ENCODE results near the gene ZSWIM6.

Gene ZSWIM6

DNA sequence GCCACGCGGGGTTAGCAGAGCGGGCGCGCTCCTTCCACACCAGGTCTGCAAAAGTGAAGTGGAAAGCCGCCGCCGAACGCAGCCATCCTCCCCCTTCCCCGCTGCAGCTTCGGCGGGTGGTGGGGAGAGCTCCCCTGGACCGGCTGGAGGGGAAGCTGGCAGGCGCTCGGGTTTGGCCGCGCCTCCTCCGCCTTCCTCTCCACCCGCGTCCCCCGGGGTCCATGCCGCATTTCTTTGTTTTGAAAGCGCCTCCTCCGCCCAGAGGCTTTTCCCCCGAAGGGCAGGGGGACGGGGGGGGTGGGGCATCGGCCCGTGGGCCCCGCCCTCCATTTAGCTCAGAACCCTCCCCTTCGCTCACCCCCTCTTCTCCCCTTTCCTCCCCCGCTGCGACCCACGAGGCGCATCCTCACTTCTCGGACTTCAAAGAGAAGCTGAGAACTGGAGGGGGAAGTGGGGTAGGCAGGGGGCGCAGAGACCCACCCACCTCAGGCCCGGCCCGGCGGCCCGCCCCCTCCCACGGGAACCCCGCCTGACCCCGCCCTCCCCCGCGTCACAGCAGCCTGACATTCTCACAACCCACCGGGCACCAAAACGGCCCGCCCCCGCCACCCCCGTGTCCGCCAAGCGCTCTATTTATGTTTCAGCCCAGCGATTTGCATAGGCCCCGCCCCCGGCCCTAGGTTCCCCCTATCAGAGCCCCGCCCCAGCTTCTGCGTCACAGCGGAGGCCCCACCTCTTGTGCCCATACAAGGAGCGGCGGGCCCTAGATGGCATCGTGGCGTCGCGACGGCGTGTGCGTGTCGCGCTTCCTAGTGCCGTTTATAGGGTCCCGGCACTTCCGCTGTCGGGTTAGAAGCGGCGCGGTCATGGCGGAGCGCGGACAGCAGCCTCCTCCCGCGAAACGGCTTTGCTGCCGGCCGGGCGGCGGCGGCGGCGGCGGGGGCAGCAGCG lies at the start of gene ZSWIM6:
Gene ZSWIM6, plus strand, starts transcription at position 852 of the 951 bp plus-strand sequence. Its CDS starts 15 bp downstream, at position 867.
- peak; percentile 95 for FAIRE-seq
- peak; percentile 94 for DNase-seq (ENCODE audit: insufficient read length, low spot score)

DNA sequence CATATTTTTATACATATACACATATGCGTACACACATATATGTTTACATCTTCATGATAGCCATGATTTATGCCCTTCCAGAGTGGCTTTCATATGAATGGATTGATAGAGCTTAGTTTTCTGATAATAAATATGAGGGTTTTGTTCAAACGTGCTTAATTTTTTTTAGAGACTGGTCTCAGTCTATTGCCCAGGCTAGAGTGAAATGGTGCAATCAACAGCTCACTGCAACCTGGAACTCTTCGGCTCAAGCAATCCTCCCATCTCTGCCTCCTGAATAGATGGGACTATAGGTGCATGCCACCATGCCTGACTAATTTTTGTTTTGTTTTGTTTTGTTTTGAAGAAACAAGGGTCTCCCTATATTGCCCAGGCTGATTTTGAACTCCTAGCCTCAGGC lies 48.6 kb upstream of the ZSWIM6 start:
- DNase-seq (ENCODE audit: insufficient read length, low spot score) (no peak), FAIRE-seq (no peak)

DNA sequence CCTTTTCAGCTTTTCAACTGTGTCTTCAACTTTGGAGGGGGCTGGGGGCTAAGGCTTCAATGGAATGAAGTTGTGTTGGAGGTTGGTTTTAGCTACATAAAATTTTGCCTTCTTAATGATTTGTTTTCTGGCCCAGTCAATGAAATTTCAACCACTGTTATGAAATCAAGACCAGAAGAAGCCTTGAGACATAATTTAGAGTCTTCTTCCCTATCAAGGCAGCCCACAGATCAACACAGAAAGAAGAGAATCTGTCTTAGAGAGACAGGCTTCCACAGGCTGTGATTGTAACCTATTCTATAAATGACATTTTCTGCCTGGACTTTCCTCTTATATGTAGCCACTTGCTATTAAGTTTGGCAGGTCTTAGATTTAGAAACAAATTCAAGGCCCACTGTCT lies 46.5 kb upstream of the ZSWIM6 start:
- FAIRE-seq (no peak), DNase-seq (ENCODE audit: insufficient read length, low spot score) (no peak)

DNA sequence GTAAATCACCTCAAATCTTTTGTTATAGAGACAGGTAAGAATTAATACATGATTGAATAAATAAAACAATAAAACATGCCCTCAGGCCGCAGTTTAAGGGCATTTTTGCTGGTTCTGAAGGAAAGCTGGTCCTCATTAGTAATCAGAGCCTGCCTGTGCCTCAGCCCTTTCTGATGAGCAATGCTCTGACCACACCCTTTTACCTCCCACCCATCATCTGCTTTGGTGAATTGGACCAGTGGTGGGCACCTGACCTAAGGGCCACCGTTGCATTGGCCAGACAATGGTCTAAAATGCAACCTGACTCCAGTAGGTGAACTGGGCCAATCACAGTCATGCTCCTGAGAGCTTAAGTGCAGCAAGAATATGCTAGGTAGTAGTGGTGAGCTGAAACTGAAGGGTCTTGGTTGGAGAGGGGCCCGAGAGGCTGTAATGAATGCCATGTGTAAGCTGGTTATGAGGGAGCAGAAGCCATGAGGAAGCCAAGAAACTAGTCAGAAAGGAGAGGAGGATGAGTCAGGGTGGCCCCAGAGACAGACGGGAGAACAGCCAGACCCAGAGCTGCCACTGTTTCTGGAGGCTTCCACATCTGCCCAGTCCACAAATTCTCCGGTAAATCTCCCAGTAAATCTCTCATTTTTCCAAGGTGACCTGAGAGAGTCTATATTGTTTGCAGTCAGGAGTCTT lies 45.5 kb upstream of the ZSWIM6 start:
- DNase-seq (ENCODE audit: insufficient read length, low spot score) (no peak), FAIRE-seq (no peak)

DNA sequence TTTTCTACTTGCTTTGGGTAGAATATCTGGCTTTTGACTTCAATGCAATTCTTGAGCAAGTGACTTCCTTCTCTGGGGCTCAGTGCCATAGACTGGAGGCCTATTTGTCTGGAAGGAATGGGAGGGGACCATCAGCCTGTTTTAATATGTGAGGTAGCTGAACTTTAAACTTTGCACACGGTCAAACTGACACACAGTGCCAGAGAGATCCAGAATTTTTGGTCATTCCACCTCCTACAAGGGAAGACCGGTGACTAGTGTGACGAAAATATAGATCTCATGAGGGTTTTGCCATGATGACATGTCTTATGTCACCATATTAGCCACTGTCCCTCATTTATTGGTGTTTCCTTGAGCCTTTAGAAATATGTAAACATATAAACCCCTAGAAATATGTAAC lies 44.6 kb upstream of the ZSWIM6 start:
- no peak for FAIRE-seq

DNA sequence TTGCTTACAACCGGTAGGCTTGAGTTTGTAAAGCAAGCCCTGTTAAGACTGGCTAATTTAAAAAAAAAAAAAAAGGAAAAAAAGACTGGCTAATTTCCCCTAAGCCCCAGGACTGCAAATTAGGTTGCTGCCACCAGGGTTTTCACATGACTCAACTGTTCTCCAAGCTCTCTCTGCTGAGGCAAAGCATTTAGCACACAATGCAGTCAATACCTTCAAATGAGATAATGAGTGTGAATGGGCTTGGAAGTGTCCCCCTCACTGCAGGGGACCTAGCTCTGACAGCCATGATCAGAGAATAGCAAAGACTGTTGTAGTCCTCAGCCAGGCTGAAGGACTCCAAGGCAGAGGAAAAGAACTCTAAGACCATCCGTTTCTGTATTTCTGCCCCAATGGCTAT lies 42.8 kb upstream of the ZSWIM6 start:
- DNase-seq (ENCODE audit: insufficient read length, low spot score) (no peak), FAIRE-seq (no peak)

More for the DNA sequence above, 44.6 kb upstream of the ZSWIM6 start:
- no peak for DNase-seq (ENCODE audit: insufficient read length, low spot score)

DNA sequence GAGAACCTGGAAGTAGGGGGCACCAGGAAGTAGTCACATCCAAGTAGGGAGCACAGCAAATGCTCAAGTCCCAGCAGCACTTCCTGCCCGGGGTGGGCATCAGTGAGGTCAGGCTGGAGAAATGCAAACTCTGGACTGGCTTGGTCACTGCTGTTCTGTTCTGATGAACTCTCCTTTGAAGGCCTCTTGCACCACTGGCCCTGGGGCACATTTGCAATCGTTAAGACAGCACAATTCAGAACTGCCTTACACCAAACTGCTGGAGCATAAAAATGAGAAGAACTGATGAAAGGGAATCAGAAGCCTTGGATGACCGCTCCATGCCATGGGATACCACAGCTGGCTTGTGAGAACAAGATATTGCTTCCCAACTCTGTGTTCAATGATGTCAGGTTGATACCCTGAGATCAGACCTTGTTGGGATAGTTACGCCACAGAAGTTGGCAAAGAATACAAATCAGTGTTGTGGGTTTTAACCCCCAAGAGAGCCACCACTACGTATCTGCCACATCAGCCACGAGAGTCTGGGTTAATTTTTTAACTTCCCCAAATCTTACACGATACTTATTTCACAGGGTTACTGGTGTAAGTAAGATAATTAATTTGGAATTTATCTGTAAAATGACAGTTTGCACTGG lies 42.3 kb upstream of the ZSWIM6 start:
- FAIRE-seq (no peak), DNase-seq (ENCODE audit: insufficient read length, low spot score) (no peak)

DNA sequence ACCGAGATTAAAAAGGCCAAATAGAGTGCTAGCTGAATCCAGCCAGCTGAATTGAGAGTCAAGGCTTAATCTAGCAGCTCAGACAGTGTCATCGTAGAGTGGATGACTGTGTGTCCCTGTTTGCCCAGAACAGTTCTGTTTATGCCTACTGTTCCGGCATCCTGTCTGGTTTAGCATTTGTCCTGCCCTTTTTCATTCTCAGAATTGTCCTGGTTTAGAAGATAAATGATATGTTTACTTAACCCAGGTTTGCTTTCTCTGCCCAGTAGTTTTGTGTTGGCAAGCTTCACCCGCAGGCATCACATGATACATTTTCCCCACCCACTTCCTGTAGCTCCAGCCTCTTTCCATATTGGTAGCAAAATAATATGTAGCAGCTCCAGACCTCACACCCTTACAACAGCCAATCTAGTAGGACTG lies 41.3 kb upstream of the ZSWIM6 start:
- FAIRE-seq (no peak), DNase-seq (ENCODE audit: insufficient read length, low spot score) (no peak)

DNA sequence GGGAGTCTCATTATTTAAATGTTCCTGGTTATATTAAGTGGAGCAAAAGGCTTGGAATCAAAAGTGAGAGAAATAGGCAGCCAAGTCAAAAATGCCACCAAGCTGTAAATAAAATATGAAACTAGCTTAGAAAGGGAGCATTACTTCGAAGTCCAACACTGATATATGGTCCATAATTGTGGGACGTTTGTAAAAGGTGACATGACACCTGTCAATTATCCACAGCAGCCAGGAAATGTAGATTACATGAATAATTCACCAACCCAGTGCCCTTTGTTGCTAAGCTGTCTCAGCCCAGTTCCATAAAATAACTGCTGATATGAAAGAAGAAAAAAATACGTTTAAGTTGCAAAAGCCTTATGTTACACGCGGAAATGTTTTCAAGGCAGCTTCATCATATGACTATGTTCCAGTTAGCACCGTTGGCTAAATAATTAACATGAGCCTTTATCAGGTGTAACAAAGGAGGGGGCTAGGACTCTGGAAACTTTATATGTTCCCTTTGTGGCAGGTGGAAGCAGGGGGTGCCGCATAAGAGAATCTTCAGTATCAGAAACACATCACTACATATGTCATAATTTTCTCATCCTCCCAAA lies 39.9 kb upstream of the ZSWIM6 start:
- FAIRE-seq (no peak), DNase-seq (ENCODE audit: insufficient read length, low spot score) (no peak)

DNA sequence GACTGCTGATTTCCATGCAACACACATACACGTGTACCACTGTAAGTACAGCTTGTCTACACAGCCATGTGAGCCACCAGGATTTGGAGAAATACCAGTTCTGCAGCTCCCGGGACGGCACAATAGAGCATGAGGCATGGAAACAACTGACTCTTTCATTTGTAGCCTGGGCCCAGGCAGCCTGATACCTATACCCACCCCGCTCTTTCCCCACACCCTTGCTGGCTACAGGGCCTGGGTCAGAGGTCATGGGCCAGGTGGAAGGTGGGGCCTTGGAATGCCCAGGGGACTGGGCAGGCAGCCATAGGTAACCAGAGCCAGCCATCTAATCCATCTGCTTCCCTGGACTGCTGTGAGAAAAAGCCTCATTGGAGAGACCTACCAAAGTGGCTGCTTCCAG lies 39.0 kb upstream of the ZSWIM6 start:
- DNase-seq (ENCODE audit: insufficient read length, low spot score): no peak
- FAIRE-seq: no peak

DNA sequence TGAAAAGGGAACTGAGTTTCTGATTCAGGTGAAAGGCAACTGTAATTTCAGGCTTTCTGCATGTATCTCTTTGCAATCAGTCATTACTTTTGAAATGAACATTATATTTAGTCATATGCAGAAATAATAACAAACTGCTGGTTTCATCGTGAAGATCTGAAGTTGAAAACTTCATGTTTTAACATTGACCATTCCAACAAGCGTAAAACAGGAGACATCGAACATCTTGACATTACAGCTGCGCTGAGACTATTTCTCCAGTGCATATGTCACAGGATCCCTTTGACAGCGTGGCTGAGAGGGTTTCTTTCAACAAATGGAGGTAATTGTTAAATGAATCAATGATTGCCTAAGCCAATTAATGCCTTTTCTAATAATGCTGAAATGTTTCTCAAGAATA lies 38.2 kb upstream of the ZSWIM6 start:
- FAIRE-seq (no peak), DNase-seq (ENCODE audit: insufficient read length, low spot score) (no peak)

DNA sequence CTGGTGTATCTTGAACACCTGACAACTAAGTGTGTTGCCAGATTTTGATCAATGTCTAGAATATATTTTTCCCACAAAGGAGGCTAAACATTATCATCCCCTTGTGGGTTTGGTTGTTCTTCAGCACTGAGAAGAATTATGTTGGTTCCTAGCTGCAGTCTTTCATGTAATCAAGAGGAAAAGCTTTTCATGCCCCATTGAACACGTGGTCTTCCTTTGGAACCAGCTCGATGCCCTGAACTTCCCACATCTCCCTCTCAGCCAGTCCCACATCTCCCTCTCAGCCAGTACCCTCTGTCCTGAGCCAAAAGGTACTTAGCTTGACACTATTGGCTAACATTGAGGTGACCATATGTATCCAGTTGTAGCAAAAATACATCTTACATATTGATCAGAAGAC lies 36.7 kb upstream of the ZSWIM6 start:
- DNase-seq (ENCODE audit: insufficient read length, low spot score) (no peak), FAIRE-seq (no peak)

DNA sequence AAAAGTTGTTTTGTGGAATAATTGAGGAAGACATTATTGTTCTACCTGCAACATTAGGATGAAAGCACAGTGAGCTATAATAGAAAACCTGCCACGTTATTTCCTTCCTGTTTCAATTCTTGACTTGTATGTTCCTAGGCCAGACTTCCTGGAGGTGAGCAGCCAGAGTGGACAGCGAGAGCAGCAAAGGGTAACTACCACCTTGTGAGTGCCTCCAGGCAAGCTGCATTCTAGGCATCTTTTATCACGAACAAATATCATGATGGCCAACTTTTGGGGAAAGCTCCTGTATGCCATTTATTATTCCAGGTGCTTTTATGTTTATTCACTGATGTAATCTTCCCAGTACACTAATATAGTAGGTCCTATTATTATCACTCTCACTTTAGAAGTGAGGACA lies 34.0 kb upstream of the ZSWIM6 start:
- no peak for DNase-seq (ENCODE audit: insufficient read length, low spot score)
- no peak for FAIRE-seq

DNA sequence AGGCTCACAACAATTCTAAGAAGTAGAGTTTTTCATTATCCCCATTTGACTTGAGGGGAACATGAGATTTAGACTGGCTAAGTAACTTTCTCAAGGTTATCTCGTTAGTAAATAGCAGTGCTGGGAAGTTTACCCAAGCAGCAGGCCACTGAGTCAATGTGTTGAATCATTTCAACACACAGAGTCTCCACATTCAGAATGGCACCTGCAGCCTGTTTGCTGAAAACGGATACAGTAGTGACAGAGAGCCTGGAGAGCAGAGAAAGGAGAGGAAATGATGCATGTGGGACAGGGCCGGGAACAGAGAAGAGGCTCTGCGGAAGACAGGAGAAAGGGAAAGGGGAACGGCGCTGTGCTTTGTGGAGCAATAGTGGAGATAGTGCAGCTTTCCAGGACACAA lies 33.5 kb upstream of the ZSWIM6 start:
- DNase-seq (ENCODE audit: insufficient read length, low spot score) (no peak), FAIRE-seq (no peak)

DNA sequence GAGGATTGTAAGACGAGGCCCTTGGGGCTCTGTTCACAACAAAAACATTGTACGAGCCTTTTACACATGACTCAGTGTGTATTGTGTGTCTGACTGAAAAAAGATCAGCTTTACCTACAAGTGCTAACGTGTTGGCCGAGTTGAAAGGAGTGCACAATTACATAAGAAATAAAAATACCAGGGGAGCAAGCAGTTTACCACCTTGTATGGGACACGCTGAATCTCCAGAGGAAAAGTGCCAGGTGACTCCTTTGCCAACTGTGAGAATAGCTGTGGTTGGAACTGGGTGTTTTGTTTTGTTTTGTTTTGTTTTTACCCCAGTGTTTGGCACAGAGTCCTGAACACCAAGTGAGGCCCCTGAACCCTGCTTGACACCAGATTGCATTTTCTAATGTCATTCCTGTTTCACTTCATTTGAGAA lies 32.8 kb upstream of the ZSWIM6 start:
- FAIRE-seq: no peak
- no peak for DNase-seq (ENCODE audit: insufficient read length, low spot score)

DNA sequence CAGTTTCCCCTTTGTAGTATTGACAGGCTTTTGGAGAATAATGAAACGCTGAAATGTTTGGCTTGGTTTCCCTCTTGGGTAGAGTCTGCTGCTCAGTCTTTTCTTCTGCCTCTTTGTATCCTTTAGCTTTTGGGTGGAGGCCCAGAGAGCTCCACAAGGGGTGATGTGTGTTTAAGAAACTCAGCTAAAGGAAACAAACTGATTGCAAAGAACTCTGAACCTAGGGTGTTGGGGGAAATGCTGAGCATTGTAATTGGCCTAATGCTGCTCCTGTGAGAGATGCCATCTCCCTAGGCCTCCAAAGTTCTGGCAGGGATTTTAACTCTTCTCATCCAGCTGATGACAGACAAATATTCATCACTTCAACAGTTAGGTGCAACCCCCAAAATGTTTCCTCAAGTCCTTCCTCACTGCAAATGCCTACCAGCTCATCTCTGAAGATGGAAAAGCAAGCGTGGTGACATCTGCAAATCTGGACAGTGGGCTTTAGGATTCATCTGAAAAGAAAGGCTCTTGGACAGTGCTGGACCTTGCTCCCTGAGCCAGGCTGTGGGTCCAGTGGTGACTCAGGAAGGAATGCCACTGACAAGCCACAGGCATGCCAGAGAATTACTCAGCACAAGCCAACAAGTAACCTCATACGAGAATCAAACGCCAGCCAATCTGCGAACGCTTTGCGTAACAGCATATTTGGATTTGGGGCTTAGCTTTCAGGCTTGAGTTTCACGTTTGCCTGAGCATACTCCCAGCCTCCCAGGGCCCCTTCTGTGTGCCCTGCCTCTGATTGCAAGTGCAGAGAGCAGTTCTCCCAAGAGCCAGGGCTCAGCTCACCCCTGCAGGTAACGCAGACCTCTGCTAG lies 30.5 kb upstream of the ZSWIM6 start:
- no peak for DNase-seq (ENCODE audit: insufficient read length, low spot score)
- no peak for FAIRE-seq

DNA sequence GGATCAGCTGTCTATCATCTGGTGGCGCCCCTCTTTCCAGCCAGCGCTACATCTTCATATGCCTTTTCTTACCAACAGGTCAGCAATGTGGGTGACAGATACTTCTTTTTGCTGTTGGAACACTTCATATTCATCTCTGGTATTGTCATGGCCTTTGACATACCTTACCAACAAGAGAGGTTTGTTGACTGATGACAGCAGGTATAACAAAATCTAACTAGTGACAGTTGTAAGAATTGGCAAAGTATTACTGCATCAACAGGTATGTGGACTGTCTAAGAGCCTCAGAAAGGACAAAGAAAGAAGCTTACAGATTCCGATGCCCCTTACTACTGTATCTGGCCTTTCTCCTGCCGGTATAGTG lies 29.9 kb upstream of the ZSWIM6 start:
- no peak for FAIRE-seq
- no peak for DNase-seq (ENCODE audit: insufficient read length, low spot score)

DNA sequence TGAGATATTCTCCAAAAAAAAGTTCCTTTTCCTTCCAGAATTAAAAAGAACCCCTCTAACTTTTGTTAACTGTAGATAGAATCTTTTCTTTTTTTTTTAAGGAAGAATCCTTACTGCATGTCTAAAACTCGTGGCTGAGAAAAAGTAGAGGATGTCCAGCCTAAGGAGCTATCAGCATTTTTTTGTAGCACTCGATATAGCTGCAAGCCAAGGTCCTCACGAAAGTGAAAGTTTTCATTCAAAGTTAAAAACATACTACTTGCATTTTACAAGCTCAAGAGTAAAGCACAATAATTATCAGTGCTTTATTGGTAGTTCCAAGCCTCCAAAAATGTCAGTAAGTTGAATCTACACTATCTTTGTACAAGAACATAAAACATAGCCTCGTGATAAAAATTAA lies 28.7 kb upstream of the ZSWIM6 start:
- DNase-seq (ENCODE audit: insufficient read length, low spot score) (no peak), FAIRE-seq (no peak)

DNA sequence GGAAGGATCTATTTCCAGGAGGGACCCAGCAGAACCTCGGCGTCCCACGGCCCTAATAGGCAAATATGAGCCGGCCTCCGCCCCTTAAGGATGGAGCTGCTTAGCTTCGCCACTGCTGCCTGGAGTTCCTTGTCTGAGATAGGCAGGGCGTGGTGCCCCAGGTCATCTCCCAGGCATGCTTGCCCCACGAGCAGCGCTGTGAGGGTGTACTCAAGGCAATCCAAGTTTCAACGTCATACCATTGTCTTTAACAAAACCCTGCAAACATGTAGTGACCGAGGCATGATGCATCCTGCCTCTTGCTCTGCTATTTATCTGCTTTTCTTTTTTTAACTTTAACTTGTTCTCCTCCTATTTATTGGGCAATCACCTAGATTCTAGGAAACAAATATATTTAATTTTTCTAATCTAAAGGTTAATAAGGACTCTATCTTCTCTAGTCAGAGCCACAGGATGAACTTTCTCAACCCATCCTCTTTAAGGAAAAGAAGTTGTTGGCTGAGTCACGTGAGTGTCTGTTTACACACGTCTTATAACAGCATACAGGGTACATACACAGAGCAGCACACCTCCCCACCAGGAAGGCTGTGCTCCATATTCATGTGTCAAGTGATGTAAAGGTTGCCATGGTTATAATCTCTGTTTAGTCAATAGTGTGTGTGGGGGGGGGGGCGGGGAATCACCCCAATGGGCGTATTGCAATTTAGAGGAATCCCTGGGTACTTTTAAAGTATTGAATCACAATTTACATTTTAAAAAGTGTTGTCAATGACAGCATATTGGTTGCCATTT lies 27.3 kb upstream of the ZSWIM6 start:
- FAIRE-seq: no peak

More for the DNA sequence above, 27.3 kb upstream of the ZSWIM6 start:
- no peak for DNase-seq (ENCODE audit: insufficient read length, low spot score)

Measured in GM19239 (cell line).